ENCODE results near the gene ISG15.
"Not testable (repeated sequence)": the region's sequence is repeated elsewhere in the genome, so short reads cannot be mapped to it uniquely, and the experiment has no call there.

Gene ISG15

DNA sequence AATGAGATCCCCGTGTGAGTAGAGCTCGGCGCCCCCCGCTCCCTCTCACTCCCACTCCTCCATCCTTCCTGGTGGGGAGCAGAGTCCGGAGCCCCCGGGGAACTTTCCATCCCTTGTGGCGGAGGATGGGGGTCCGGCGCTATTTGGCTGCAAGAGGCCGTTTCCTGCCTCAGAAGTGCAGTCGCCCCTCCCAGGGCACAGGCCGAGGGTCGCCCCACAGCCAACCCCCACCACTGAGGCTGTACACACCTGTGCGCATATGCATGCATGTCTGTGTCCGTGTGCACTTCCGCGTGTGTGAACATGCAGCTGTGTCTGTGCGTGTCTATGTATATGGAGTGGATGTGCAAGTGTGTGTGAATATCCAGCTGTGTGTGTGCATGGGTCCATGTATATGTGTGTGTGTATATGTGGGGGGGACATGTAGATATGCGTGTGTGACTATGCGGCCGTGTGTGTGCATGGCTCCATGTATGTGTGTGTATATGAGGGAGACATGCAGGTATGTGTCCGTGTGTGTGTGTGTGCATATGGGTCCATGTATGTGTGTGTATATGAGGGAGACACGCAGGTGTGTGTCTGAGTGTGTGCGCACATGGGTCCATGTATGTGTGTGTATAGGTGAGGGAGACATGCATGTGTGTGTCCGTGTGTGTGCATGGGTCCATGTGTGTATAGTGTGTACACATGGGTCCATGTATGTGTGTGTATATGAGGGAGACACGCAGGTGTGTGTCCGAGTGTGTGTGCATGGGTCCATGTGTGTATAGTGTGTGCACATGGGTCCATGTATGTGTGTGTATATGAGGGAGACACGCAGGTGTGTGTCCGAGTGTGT lies 38.9 kb downstream of the ISG15 start:
- no peak overlapping the region for H3K4me3 ChIP-seq (replicated peaks; ENCODE audit: low read depth, low read length)
- no peak for DNase-seq (ENCODE audit: low read depth)
- TF ChIP-seq, protein P1, sequence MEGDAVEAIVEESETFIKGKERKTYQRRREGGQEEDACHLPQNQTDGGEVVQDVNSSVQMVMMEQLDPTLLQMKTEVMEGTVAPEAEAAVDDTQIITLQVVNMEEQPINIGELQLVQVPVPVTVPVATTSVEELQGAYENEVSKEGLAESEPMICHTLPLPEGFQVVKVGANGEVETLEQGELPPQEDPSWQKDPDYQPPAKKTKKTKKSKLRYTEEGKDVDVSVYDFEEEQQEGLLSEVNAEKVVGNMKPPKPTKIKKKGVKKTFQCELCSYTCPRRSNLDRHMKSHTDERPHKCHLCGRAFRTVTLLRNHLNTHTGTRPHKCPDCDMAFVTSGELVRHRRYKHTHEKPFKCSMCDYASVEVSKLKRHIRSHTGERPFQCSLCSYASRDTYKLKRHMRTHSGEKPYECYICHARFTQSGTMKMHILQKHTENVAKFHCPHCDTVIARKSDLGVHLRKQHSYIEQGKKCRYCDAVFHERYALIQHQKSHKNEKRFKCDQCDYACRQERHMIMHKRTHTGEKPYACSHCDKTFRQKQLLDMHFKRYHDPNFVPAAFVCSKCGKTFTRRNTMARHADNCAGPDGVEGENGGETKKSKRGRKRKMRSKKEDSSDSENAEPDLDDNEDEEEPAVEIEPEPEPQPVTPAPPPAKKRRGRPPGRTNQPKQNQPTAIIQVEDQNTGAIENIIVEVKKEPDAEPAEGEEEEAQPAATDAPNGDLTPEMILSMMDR (IDR thresholded peaks at IDR 0.05; ENCODE audit: low read length, missing control alignments) = no peak

DNA sequence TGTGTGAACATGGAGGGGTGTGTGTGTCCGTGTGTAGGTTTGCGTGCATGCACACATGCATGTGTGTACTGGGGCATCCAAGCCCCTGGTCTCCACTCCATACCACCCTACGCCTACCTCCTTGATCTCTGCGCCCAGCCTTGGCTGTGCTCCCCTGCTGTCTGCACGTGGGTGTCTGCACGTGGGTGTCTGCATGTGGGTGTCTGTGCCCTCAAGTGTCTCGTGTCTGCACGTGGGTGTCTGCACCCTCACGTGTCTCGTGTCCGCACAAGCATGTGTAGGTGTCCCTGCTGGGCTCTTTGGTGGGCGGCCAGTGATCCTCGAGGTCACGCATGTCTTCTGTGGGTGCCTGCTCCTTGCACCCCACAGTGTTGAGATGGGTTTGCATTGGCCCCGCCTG lies 39.7 kb downstream of the ISG15 start:
- TF ChIP-seq, protein P1 (IDR thresholded peaks at IDR 0.05; ENCODE audit: low read length, missing control alignments) = no peak
- H3K4me3 ChIP-seq (replicated peaks; ENCODE audit: low read depth, low read length) = no peak overlapping the region
- DNase-seq (ENCODE audit: low read depth) = no peak

DNA sequence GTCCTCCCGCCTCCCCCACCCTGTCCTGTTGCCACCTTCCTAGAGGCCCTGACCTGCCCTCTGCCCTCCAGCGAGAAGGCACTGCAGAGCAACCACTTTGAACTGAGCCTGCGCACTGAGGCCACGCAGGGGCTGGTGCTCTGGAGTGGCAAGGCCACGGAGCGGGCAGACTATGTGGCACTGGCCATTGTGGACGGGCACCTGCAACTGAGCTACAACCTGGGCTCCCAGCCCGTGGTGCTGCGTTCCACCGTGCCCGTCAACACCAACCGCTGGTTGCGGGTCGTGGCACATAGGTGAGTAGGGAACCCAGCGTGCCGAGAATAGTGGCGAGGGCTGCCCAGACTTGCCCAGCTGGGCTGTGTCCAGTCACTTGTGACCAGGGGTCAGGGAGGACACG lies 40.4 kb downstream of the ISG15 start:
- DNase-seq (ENCODE audit: low read depth) = no peak
- no peak overlapping the region for H3K4me3 ChIP-seq (replicated peaks; ENCODE audit: low read depth, low read length)
- TF ChIP-seq, protein P1 (IDR thresholded peaks at IDR 0.05; ENCODE audit: low read length, missing control alignments) = no peak

DNA sequence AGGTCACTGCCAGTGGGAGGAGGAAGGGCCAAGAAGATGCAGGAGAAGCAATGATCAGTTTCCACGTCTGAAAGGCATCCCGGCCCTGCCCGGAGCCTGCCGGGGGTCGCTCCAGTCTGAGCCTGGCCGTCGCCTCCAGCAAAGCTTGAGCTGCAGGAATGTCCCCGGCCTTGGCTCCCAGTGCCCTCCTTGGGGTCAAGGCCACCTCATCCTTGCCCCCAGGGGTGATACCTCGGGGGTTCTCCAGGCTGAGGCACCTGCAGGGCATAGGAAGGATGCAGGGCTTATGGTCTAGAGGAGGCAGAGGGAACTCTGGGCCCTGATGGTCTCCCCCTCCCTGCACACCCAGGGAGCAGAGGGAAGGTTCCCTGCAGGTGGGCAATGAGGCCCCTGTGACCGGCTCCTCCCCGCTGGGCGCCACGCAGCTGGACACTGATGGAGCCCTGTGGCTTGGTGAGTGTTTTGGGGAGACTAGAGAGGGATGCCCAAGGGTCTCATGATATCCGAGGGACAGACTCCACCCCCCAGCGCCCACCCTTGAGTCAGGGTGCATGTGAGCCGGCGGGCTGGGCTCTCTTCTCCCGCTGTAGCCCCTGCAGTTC lies 40.9 kb downstream of the ISG15 start:
- TF ChIP-seq, protein P1 (IDR thresholded peaks at IDR 0.05; ENCODE audit: low read length, missing control alignments) = no peak
- DNase-seq (ENCODE audit: low read depth) = no peak
- H3K4me3 ChIP-seq (replicated peaks; ENCODE audit: low read depth, low read length) = no peak overlapping the region

DNA sequence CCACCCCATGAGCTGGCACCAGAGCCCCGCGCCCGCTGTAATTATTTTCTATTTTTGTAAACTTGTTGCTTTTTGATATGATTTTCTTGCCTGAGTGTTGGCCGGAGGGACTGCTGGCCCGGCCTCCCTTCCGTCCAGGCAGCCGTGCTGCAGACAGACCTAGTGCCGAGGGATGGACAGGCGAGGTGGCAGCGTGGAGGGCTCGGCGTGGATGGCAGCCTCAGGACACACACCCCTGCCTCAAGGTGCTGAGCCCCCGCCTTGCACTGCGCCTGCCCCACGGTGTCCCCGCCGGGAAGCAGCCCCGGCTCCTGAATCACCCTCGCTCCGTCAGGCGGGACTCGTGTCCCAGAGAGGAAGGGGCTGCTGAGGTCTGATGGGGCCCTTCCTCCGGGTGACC lies 41.7 kb downstream of the ISG15 start:
- TF ChIP-seq, protein P1 (IDR thresholded peaks at IDR 0.05; ENCODE audit: low read length, missing control alignments) = no peak

DNA sequence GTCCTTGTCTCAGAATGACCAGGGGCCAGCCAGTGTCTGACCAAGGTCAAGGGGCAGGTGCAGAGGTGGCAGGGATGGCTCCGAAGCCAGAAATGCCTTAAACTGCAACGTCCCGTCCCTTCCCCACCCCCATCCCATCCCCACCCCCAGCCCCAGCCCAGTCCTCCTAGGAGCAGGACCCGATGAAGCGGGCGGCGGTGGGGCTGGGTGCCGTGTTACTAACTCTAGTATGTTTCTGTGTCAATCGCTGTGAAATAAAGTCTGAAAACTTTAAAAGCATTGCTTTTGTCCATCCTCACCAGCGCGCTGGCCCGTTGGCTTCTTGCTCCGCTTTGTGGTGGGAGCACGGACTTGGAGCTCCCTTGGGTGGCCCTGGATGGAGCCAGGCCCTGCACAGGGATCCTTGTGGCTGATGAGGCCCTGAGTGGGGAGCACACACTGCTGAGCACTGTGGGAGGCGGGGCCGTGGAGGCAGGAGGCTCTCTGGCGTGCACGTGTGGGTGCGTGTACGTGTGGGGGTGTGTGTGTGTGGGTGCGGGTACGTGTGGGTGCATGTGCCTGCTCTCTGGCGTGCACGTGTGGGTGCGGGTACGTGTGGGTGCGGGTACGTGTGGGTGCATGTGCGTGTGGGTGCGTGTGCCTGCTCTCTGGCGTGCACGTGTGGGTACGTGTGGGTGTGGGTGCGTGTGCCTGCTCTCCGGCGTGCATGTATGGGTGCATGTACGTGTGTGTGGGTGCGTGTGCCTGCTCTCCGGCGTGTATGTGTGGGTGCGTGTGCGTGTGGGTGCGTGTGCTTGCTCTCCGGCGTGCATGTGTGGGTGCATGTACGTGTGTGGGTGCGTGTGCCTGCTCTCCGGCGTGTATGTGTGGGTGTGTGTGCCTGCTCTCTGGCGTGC lies 42.8 kb downstream of the ISG15 start:
- no peak overlapping the region for H3K4me3 ChIP-seq (replicated peaks; ENCODE audit: low read depth, low read length)
- DNase-seq (ENCODE audit: low read depth) = no peak
- TF ChIP-seq, protein P1 (IDR thresholded peaks at IDR 0.05; ENCODE audit: low read length, missing control alignments) = no peak

More for the DNA sequence above, 41.7 kb downstream of the ISG15 start:
- DNase-seq (ENCODE audit: low read depth) = no peak
- no peak overlapping the region for H3K4me3 ChIP-seq (replicated peaks; ENCODE audit: low read depth, low read length)

DNA sequence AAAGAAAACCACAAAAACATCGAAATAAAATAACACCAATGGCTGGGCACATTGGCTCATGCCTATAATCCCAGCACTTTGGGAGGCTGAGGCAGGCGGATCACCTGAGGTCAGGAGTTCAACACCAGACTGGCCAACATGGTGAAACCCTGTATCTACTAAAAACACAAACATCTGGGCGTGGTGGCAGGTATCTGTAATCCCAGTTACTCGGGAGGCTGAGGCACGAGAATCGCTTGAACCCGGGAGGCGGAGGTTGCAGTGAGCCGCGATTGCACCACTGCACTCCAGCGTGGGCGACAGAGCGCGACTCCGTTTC lies 44.4 kb downstream of the ISG15 start:
- not testable (repeated sequence) for DNase-seq (ENCODE audit: low read depth); H3K4me3 ChIP-seq (replicated peaks; ENCODE audit: low read depth, low read length)

Data from fibroblast of pulmonary artery (primary cell).